Right kidney (tissue), 9 donors: ENCODE measurements around the gene ARMH4.

ENCODE experiments used
- DNase-seq: peaks from one replicate; pipeline ENCODE4 v3.0.0-alpha.2; 2016
- long read RNA-seq, 8 donors: transcript quantifications; one replicate each; lab custom pipeline, GENCODE V29; 2026

The ARMH4 gene, protein sequence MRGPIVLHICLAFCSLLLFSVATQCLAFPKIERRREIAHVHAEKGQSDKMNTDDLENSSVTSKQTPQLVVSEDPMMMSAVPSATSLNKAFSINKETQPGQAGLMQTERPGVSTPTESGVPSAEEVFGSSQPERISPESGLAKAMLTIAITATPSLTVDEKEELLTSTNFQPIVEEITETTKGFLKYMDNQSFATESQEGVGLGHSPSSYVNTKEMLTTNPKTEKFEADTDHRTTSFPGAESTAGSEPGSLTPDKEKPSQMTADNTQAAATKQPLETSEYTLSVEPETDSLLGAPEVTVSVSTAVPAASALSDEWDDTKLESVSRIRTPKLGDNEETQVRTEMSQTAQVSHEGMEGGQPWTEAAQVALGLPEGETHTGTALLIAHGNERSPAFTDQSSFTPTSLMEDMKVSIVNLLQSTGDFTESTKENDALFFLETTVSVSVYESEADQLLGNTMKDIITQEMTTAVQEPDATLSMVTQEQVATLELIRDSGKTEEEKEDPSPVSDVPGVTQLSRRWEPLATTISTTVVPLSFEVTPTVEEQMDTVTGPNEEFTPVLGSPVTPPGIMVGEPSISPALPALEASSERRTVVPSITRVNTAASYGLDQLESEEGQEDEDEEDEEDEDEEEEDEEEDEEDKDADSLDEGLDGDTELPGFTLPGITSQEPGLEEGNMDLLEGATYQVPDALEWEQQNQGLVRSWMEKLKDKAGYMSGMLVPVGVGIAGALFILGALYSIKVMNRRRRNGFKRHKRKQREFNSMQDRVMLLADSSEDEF
- long read RNA-seq, donor 1, full-length matches to known transcripts, result 3 of 405 reads
- long read RNA-seq, donor 1, partial matches to known transcripts, result 282 of 405 reads
- long read RNA-seq, donor 1, other reads (novel, unspliced or antisense), result 120 of 405 reads
- long read RNA-seq, donor 2, full-length matches to known transcripts, result 3 of 393 reads
- long read RNA-seq, donor 2, partial matches to known transcripts, result 299 of 393 reads
- long read RNA-seq, donor 2, other reads (novel, unspliced or antisense), result 91 of 393 reads
- long read RNA-seq, donor 3, full-length matches to known transcripts, result 5 of 5 reads
- long read RNA-seq, donor 3, partial matches to known transcripts, result 0 of 5 reads
- long read RNA-seq, donor 3, other reads (novel, unspliced or antisense), result 0 of 5 reads
- long read RNA-seq, donor 4, full-length matches to known transcripts, result 8 of 258 reads
- long read RNA-seq, donor 4, partial matches to known transcripts, result 185 of 258 reads
- long read RNA-seq, donor 4, other reads (novel, unspliced or antisense), result 65 of 258 reads
- long read RNA-seq, donor 5, full-length matches to known transcripts, result 6 of 375 reads
- long read RNA-seq, donor 5, partial matches to known transcripts, result 235 of 375 reads
- long read RNA-seq, donor 5, other reads (novel, unspliced or antisense), result 134 of 375 reads
- long read RNA-seq, donor 6, full-length matches to known transcripts, result 7 of 255 reads
- long read RNA-seq, donor 6, partial matches to known transcripts, result 189 of 255 reads
- long read RNA-seq, donor 6, other reads (novel, unspliced or antisense), result 59 of 255 reads
- long read RNA-seq, donor 7, result 0 reads
- long read RNA-seq, donor 8, full-length matches to known transcripts, result 2 of 152 reads
- long read RNA-seq, donor 8, partial matches to known transcripts, result 106 of 152 reads
- long read RNA-seq, donor 8, other reads (novel, unspliced or antisense), result 44 of 152 reads

DNA sequence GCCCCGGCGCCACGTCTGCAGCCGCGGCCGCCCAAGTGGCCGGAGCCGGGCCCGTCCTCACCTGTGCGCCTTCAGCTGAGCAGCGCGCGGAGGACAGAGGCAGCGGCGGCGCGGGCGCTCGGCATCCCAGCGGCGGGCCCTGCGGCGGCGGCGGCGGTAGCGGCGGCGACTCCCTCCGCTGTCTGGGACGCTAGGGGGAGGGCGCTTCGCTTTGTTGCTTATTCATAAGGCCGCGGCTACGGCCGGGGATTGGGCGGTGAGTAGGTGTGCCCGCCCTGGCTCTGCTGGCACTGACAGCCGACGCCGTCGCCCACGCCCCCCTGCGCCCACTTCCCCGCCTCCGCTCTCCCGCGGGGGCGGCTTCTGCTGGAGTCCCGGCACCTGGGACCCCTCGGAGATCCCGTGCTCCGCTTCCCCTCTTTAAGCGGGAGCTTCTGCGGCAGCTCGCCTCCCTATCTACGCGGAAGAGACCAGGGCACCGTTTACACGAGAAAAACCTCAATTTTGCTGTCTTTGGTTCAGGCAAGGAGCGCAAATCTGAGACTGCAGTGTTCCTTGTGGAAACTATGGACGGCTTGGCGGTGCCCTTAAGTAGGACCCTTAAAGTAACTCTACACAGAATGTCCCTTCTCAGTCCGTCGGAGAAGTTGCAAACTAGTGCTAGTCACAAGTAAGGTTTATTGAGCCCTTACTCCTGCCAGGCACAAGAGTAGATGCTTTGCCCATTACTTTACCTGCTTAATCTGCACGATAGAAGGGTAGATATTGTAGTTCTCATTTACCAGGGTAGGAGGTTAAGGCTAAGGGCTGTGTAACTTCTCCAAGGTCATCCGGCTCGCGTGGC, at the start of gene ARMH4:
Gene ARMH4, minus strand, starts transcription at position 200 of the 844 bp plus-strand sequence. CDS start 12,855 bp downstream, outside the sequence.
- peak; percentile 92 for DNase-seq

DNA sequence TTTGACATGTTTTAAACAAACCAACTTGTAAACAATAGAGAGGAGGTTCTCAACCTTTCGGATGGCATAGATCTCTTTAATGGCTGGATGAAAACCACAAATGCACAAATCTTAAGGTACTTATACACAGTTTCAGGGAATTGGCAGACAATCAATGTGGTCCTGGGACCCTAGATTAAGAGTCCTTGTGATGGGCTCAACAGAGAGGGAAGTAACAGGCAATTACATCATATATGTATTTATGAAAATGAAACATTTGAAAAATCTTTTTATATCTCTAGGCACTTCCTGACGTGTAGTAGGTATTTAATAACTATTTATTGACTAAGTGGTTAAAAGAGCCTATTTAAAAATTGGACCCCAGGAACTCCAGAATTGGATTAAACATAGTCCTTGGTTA, 48.8 kb upstream of the ARMH4 start:
- no peak for DNase-seq

DNA sequence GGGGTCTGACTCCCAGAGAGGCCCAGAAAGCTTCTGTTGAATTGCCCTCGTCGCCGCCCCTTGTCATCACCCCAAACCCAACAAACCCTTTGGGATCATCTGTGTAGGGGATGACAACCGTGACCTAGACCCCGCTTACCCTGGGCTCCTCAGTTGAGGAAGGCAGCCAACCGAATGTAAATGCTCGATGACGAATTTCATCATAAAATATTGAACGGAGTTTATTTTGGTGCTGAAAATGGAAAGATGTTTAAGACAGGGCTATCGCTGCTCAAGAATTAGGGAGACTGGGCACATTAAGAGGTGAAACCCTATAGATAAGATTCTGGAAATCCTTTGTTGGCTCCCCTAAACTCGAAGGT, 48.4 kb upstream of the ARMH4 start:
- no peak for DNase-seq

DNA sequence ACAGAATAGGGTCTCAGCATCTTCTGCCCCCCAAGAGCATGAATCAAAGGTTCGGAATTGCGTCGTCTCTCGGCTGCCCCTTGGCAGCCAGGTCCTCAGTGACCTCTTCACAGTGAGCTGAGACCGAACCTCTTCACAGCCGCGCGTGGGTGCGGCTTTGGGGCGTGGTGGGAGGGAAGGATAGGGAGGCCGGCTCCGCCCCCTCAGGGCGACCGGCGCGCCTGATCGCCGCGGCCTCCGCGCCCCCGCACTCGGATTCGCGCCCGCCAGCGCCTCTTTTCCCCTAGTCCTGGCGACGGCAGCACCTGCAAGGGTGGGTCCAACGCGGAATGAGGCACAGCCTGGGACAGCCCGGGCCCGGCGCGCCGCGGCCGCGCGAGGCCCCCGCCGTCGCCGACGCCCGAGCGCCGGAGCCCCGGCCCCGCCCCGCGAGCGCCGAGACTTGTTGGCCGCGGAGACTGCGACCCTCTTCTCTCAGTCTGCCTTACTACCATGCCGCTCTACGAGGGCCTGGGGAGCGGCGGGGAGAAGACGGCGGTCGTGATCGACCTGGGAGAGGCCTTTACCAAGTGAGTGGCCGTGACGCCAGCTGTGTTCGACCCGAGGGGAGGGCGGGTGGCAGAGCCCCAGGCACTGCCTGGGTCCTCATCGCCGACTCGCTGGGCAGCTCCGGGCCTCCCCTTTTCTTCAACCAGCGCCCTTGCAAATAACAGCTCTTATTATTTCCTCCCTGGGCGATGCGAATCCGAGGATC, 47.9 kb upstream of the ARMH4 start, which contains the start of gene ACTR10:
Gene ACTR10, plus strand, starts transcription at position 424 of the 754 bp plus-strand sequence. Its CDS starts 69 bp downstream, at position 493.
- peak; percentile 99 for DNase-seq

DNA sequence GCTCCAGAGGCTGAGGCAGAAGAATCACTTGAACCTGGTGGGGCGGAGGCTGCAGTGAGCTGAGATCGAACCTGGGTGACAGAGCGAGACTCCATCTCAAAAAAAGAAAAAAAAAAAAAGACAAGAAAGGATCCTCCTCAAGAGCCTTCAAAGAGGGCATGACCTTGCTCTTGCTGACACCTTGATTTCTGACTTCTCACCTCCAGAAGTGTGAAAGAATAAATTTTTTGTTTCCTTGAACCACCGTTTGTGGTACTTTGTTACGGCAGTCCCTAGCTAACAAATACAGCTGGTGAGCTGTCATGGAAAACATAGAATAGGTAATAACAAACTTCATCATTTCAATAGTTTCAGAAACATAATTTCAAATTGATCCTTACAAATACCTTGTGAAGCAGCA, 46.1 kb upstream of the ARMH4 start:
- DNase-seq, result no peak

DNA sequence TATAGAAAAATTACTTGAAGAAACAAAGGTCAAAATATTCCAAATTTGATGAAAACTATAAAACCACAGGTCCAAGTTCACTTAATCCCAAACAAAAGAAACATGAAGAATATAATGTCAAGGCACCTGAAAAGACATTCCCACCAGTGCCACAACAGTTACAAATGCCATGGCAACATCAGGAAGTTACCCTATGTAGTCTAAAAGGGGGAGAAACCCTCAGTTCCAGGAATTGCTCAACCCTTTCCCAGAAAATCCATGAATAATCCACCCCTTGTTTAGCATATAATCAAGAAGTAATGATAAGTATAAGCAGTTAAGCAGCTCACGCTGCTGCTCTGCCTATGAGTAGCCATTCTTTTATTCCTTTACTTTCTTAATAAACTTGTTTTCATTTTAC, 44.2 kb upstream of the ARMH4 start:
- no peak for DNase-seq

DNA sequence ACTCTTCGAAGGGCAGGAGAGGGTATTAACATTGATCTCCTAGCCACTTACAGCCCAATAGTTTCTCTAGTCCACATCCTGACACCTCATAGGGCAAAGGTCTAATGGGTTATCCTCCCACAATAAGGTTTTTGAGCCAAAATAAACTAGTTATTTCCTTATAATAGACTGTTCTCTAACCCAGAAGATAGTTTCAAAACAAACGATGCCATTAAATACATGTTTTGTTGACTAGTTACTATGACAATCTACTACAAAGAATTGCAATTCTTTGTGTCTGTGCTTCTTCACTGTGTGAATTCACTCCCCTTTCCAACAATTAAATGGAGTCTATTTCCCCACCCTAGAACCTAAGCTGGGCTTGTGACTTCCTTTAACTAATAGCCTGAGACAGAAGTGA, 41.5 kb upstream of the ARMH4 start:
- no peak for DNase-seq

DNA sequence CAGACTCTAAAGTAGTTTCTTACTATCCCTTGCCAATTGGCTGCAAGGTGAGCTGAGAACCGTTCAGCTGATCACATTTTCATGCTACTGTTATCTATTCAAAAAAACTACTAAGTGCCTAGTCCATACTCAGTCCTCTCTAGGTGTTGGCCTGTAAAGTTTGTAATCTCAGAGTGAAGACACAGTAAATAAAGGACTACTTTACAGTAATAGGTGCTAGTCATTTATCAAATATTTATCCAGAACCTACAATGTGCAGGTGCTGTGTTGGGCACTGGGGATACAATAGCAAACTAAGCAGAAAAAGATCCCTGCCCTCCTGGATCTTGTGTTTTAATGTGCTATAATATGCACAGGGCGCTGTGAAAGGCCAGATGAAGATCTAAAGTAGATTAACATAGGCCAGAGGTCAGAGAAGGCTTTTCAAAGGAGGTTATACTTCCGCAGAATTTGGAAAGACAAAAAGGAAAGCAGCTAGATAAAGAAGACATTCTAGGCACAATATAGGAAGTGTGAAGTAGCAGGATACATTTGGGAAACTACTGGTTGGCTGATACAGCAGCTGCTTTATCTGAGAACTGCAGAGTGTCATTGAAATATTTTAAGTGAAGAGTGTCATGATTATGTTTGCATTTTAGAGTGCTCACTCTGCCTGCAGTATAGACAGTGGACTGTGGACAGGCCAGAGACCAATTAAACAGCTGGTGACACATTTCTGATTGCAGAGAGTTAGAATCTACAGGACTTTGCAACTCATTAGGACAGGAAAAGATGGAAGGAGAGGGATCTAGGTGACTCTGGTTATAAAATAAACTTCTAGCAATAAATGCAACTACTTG, 40.0 kb upstream of the ARMH4 start:
- DNase-seq, result no peak

DNA sequence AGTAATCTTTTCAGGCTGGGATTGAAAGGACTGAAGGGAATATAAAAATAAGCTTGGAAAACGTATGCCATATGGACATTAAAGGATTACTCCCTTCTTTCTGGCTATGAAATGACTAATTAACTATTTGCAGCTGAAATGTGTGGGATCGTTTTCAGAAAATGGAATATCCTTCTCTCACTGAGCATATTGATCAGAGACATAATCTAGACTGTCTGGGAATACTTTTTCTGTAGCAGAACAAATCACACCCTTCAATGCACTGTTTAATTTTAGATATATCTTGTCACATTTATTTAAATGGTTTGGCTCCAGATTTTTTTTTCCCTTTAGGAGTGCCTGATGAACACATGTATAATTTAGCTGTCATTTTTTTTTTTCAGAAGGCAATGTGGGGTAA, 37.2 kb upstream of the ARMH4 start:
- DNase-seq, result no peak

DNA sequence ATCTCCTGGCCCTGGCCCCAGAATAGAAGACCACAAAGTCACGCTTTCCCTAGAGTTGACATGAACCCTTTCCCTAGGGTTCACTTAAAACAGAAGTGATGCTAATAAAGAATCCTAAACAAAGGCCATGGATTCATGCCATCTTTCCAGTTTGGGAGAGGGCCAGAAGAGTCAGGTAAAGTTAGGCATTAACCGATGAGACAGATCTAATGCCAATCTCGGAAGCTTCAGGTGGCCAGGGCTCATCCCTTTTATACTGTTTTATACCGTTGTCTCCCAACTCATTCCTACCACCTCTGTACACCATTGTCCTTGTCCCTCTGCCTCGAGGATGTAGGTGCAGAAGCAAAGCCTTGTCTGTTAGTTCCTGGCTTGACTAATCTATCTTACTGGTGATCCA, 25.1 kb upstream of the ARMH4 start:
- DNase-seq, result no peak

DNA sequence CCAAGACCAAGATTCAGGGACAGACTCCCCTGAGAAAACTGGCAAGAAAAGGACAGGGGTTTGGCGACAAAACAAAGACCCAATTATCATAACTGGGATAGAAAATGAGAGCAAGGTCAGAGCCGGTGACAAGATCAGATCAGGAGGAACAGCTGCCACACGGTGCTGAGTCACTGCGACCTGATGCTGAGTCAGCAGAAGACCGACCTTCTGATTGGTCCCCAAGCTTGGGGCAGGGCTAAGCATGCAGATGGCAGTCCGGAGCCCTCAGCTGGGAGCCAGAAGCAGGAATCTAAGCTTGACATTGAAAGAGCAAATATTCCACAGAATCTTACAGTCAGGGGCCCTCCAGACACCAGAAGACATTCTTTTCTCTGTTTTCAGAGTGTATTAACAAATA, 19.1 kb upstream of the ARMH4 start:
- no peak for DNase-seq

DNA sequence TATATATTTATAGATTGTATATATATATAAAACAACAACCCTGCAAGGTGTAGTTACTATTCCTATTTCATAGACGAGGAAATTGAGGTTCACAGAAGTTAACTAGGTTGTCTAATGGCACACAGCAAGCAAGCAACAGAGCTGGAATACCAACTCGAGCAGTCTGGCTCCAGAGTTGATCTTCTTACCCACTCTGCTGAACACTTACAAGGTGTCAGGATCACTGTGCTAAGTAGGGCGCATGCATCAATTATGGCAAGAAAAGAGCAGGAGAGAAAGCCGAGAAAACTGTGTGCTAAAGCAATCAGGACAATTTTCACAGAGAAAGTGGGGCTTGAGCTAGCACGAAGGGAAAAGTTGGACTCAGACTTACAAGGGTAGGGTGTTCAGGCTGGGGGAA, 15.9 kb upstream of the ARMH4 start:
- DNase-seq, result no peak

DNA sequence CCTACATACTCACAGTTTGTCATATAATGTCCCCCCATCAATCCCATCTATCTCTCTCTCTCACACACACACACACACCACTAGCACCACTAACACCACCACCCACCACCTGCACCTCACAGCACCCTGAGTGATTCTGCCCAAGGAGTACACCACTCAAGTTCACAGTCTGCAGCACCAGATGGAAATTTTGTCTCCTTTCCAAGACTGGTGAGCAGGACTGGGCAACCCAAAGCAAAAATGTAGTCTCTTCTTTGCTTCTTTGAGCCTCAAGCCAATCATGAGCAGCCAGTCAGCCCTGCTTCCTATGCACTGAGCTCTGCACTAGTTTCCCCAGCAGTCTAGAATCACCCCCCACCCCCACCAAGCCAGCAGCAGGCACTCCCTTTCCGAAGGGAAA, 15.0 kb upstream of the ARMH4 start:
- DNase-seq, result no peak

DNA sequence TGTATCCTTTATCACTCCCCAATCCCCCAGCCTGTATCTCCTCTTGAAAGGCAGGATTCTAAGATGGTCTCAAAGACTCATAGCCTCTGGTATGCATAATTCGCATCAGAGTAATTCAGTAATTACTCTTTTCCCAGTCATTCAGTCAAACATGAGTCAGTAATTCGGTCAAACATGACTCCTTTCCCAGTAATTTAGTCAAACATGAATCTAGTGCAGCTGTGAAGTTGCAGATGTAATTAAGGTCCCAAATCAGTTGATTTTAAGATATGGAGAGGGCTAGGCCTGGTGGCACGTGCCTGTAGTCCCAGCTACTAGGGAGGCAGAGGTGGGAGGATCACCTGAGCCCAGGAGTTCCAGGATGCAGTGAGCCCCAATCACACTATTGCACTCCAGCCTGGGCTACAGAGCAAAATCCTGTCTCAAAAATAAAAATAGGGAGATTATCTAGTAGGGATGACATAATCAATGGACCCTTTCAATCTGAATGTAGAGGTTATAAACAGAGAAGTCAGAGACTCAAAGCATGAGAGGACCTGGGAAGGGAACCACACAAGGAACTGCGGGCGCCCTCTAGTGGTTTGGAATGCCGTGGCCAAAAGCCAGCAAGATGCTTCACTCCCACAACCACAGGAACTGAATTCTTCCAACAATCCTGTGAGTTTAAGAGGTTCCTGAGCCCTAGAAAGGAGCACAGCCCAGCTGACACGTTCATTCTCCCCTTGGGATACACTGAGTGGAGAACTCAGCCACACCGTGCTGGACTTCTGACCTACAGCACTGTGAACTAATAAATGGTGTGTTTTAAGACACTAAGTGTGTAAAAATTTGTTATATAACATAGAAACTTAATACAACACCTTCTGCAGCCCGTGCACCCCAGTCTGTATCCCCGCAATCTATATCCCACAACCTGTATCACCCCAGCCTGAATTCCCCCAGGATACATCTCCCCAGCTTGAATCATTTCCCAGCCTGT, 14.3 kb upstream of the ARMH4 start:
- DNase-seq, result peak; percentile 23

DNA sequence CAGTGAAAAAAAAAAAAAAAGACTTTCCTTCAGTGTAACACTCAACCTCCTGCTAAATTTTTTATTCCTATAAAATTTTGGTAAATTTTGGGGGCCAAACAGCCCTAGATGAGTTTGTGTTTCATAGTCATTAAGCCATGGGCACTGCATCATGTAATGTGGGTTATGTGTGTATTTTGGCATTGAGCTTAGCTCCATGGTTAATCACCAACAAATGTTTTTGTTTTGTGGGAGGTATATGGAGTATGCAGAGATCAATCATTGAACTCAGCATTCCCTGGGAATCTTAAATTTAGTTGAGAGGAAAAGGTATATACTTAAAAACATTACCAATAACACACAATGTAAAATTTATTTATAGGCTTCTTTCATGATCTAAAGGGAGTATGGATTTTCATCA, 8.5 kb upstream of the ARMH4 start:
- no peak for DNase-seq

DNA sequence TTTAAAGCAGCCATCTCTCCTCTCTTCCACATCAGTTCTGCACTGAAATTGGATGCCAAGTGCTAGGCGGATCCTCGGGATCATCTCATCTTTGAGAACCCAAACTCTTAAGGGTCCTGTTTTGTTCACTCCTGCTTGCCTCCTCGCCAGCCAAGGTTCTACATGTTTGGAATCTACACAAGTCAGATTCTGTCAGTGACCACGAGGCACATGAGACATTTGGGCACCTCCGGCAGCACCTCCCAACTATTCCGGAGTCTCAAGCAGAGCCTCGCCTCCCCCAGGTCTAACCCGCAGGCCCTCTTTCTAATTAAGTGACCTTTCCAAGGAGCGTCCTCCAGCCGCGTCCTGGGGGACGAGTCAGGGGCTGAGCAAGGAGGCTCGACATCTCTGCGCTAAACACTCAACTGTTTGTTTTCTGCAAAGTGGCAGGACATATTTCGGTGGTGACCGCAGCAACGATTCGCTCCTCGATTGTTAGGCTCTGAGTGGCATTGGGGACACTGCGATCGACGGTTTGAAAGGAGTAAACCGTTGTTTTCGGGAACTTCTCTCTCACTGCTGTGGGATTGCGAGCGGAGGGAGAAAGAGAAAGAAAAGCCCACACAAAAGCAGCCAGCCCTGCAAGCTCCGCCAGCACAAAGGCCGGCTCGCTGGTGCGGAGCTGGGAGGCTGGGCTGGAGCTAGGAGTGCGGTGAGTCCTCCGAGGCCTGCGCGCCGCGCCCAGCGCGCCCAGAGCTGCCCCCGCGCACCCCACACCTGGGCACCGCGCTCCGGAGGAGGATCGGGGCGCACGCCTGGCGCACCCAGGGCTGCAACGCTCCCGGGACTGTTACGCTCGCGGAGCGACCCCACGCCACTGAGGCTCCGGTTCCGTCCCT, 640 bp downstream of the ARMH4 start:
- DNase-seq, result no peak
